OCI-LY7 (cell line): ENCODE measurements around the gene IFI6. TPM values are rescaled to one million over a fixed set of nuclear protein-coding genes. Genes with fewer than 3 reads are reported as not detected.

ENCODE experiments used
- BruUV-seq: library from RNA; stranded (reverse); fragments of 400-500 nt; replicated peaks from 2 replicates; lab custom pipeline; 2021; lab: Mats Ljungman, UMichigan
- CTCF ChIA-PET: fragments of 300-600 bp; sonication (Branson Sonifier 250); formaldehyde crosslinking; loops from one replicate; lab custom pipeline; 2022; ENCODE audit warnings: antibody characterized with exemption; ENCODE audit not compliant: unreplicated experiment; lab: Charles Lee
- POLR2A ChIA-PET: fragments of 300-600 bp; sonication (Branson Sonifier 250); formaldehyde crosslinking; loops from one replicate; lab custom pipeline; 2022; ENCODE audit warnings: antibody characterized with exemption; lab: Charles Lee
- DNase-seq: peaks from one replicate; pipeline ENCODE4 v3.0.0-alpha.2; 2015; ENCODE audit warnings: low spot score
- H2AFZ ChIP-seq: fragments of 200-600 bp; sonication (generic), shearing (Covaris generic); 2 replicates; pipeline ENCODE4 v1.6.1; 2014; ENCODE audit warnings: mild to moderate bottlenecking, antibody characterized with exemption, low read length, moderate library complexity
- H3K27ac ChIP-seq: fragments of 200-600 bp; sonication (generic); 2 replicates; pipeline ENCODE4 v1.5.1; 2014; ENCODE audit warnings: mixed run types, low read depth, mild to moderate bottlenecking, moderate library complexity, low read length, inconsistent platforms; ENCODE audit not compliant: poor library complexity, severe bottlenecking
- H3K36me3 ChIP-seq: fragments of 200-600 bp; sonication (generic); 2 replicates; pipeline ENCODE4 v1.6.1; 2014; ENCODE audit warnings: mild to moderate bottlenecking, antibody characterized with exemption, low read length, moderate library complexity, mixed read lengths; ENCODE audit not compliant: insufficient read depth
- H3K4me1 ChIP-seq: fragments of 200-600 bp; sonication (generic); 2 replicates; pipeline ENCODE4 v1.5.1; 2014; ENCODE audit warnings: mild to moderate bottlenecking, low read length; ENCODE audit not compliant: insufficient read depth, poor library complexity, severe bottlenecking
- H3K4me2 ChIP-seq: fragments of 200-600 bp; sonication (generic); 2 replicates; pipeline ENCODE4 v1.6.1; 2014; ENCODE audit warnings: mild to moderate bottlenecking, low read length
- H3K4me3 ChIP-seq: fragments of 200-600 bp; sonication (generic); 2 replicates; pipeline ENCODE4 v1.5.1; 2014; ENCODE audit warnings: mild to moderate bottlenecking, low read depth, low read length; ENCODE audit not compliant: poor library complexity, severe bottlenecking
- H3K79me2 ChIP-seq: fragments of 200-600 bp; sonication (generic); 2 replicates; pipeline ENCODE4 v1.6.1; 2016; ENCODE audit warnings: low read depth, mild to moderate bottlenecking, low read length, moderate library complexity, mixed read lengths; ENCODE audit not compliant: insufficient read depth
- H3K9me2 ChIP-seq: fragments of 200-600 bp; sonication (generic); 2 replicates; pipeline ENCODE4 v1.6.1; 2016; ENCODE audit warnings: mild to moderate bottlenecking, low read length, mixed read lengths; ENCODE audit not compliant: insufficient read depth
- H3K9me3 ChIP-seq: fragments of 200-600 bp; sonication (generic); 2 replicates; pipeline ENCODE4 v1.6.1; 2014; ENCODE audit warnings: mild to moderate bottlenecking, mixed run types, low read length, mixed read lengths
- H4K20me1 ChIP-seq: fragments of 200-600 bp; sonication (generic); 2 replicates; pipeline ENCODE4 v1.6.1; 2014; ENCODE audit warnings: mild to moderate bottlenecking, antibody characterized with exemption, low read length, moderate library complexity, mixed read lengths; ENCODE audit not compliant: insufficient read depth
- CTCF ChIP-seq: fragments of 200-600 bp; sonication (generic); conservative IDR thresholded peaks from 2 replicates; pipeline ENCODE4 v1.5.1; 2014; ENCODE audit warnings: mild to moderate bottlenecking, antibody characterized with exemption, low read length, moderate library complexity, mixed read lengths
- EZH2phosphoT487 ChIP-seq: fragments of 200-600 bp; sonication (generic); IDR thresholded peaks from 2 replicates; pipeline ENCODE4 v1.6.1; 2018; ENCODE audit warnings: low read depth, borderline replicate concordance, mild to moderate bottlenecking, mixed run types, antibody characterized with exemption, low read length, moderate library complexity, mixed read lengths
- intact Hi-C: fragments of 100-400 bp; cut with micrococcal nuclease; formaldehyde crosslinking; loops from one replicate; pipeline ENCODE4 v1.10.0; 2022; ENCODE audit not compliant: unreplicated experiment
- total RNA-seq, 2 experiments: library from RNA; depleted of rRNA in 1 of 2; stranded (reverse); fragments of >200 nt in 1 of 2; shearing (Covaris generic) in 1 of 2; gene quantifications; 2 replicates each; pipeline ENCODE4 v1.2.3, GENCODE V29; 2014 to 2022

Gene IFI6
- total RNA-seq, 2 experiments from 2014 or later = 6.0 to 7.7 TPM

- Histone ChIP-seq H3K9me3 (0 out of 2 replicates have a peak, but pooled peaks cover 6% of the 10 kb centered on the region), H3K79me2 (no peaks in the 10 kb centered on the region), H2AFZ (no peak overlapping the region), H3K9me2 (no peaks in the 10 kb centered on the region), H3K4me1 (no peaks in the 10 kb centered on the region), H3K36me3 (no peaks in the 10 kb centered on the region), H4K20me1 (no peaks in the 10 kb centered on the region), H3K4me2 (no peak overlapping the region), H3K27ac (no peak overlapping the region), H3K4me3 (no peak overlapping the region)
- ChIA-PET POLR2A (no interaction called here), CTCF (no interaction called here)
- DNase-seq = no peak
- BruUV-seq = no TSS peak
- intact Hi-C loops = no loop called here
- TF ChIP-seq CTCF = no peak
- TF ChIP-seq EZH2phosphoT487 = no peak
Observed at GRCh38 chr1:27713139-27713725, 41.2 kb upstream of the IFI6 start.

GRCh38 chr1:27710574-27710973 lies 38.6 kb upstream of the IFI6 start:
- Histone ChIP-seq H3K9me3 (no peaks in the 10 kb centered on the region), H3K4me2 (no peak overlapping the region), H3K4me1 (no peaks in the 10 kb centered on the region), H3K27ac (no peak overlapping the region), H4K20me1 (no peaks in the 10 kb centered on the region), H3K79me2 (no peaks in the 10 kb centered on the region), H3K4me3 (no peak overlapping the region), H3K36me3 (no peaks in the 10 kb centered on the region), H2AFZ (no peak overlapping the region), H3K9me2 (no peaks in the 10 kb centered on the region)
- BruUV-seq = no TSS peak
- CTCF ChIA-PET = no interaction called here
- POLR2A ChIA-PET = no interaction called here
- no peak for DNase-seq
- intact Hi-C loops = no loop called here
- TF ChIP-seq EZH2phosphoT487 = no peak
- no peak for TF ChIP-seq CTCF

GRCh38 chr1:27705545-27705944 lies 33.6 kb upstream of the IFI6 start:
- H4K20me1 ChIP-seq = no peaks in the 10 kb centered on the region
- POLR2A ChIA-PET = no interaction called here
- intact Hi-C loops = no loop called here
- H3K27ac ChIP-seq = no peak overlapping the region
- no peaks in the 10 kb centered on the region for H3K4me1 ChIP-seq
- CTCF ChIA-PET = interaction anchor here (1.1 kb wide), 1 partner anchor 12 kb away, joined by 4 read pairs; no protein-coding TSS in a partner anchor
- H3K9me2 ChIP-seq = no peaks in the 10 kb centered on the region
- no peak overlapping the region for H3K4me2 ChIP-seq
- TF ChIP-seq EZH2phosphoT487 (no peak), CTCF (no peak)
- H3K36me3 ChIP-seq = no peaks in the 10 kb centered on the region
- DNase-seq = no peak
- no TSS peak for BruUV-seq
- peaks cover 11% of the 10 kb centered on the region; the same call in 1 of the 2 replicates for H3K9me3 ChIP-seq
- no peak overlapping the region for H2AFZ ChIP-seq
- no peaks in the 10 kb centered on the region for H3K79me2 ChIP-seq
- no peak overlapping the region for H3K4me3 ChIP-seq
